ENCODE data around the gene RGS6.

Gene RGS6

DNA sequence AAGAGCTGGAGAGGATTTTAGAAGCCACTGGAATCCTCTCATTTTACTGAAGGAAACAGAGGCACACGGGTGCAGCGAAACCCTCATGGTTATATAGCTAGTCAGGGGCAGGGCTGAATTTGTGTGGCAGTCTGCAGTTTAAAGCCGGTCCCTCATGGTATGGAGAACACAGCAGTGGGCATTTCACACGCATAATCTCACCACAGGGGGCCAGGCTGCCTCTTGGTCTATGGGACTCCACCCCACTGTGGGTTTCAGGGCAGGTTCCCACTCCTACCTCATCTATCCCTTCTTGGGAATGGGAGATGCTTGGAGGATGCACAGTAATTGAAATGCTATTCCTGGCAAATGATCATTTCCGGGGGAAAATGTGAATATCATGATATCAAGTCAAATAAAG lies 400.6 kb downstream of the RGS6 start:
- TF ChIP-seq GATA3 (IDR thresholded peaks at IDR 0.05; ENCODE audit: low read depth, low read length) (no peak), GATA2 (IDR thresholded peaks at IDR 0.05; ENCODE audit: low read depth, low read length) (no peak)

DNA sequence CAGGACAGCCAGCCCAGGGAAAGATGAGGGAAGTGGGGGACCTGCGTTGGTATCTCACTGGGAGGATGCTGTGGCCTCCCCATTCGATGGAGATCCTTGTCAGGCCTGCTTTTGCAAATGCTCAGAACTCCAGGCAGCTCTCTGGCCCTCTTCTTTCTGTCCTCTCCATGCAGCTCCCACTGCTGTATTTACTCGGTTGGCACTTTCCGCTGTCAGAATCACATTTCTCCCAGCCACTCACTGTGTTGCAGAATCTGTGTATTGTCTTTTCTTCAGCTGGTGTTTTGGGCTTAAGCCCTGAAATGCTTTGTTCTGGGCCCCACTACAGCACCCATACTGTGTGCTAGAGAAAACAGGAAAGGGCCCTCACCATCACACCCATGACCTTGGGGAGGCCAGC lies 401.1 kb downstream of the RGS6 start:
- TF ChIP-seq GATA3 (IDR thresholded peaks at IDR 0.05; ENCODE audit: low read depth, low read length) (no peak), GATA2 (IDR thresholded peaks at IDR 0.05; ENCODE audit: low read depth, low read length) (no peak)

DNA sequence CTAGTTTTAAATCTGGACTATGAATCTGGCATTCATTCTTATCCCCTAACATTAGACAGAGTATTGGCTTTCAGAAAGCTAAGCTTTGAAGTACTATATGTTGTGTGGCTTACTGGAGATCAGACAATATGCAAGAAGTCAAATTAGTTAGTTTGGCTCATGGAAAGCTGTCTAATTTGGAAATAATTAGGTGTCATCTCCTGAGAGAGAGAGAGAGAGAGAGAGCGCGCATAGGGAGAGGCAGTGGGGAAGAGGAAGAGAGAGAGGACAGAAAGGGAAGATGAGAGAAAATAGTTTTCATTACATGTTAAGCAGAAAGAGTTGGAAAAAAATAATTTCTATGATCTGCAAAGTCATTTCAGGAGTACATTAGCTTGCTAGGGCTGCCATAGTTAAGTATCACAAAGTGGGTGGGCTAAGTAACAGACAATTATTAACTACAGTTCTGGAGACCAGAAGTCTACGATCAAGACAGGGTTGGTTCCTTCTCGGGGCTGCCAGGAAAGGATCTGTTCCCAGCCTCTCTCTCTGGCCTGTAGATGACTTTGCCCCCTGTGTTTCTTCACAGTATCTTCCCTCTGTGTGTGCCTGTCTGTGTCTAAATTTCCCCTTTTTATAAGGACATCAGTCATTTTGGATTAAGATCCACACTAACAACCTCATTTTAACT lies 404.2 kb downstream of the RGS6 start:
- TF ChIP-seq GATA2 (IDR thresholded peaks at IDR 0.05; ENCODE audit: low read depth, low read length) (no peak), GATA3 (IDR thresholded peaks at IDR 0.05; ENCODE audit: low read depth, low read length) (no peak)

DNA sequence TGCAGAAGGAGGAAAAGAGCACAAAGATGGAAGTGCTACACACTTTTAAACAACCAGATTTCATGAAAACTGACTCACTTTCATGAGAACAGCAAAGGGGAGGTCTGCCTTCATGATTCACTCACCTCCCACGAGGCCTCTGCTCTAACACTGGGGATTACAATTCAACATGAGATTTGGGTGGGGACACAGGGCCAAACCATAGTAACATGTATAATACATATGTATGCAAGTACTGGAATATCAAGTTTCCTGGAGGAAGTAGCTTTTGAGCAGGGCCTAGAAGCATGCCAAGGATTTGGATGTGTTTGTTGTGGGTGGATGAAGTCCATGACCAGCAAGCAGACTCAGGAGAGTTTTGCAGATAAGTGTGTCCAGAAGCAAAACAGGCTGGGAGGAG lies 409.0 kb downstream of the RGS6 start:
- TF ChIP-seq GATA2 (IDR thresholded peaks at IDR 0.05; ENCODE audit: low read depth, low read length) (no peak), GATA3 (IDR thresholded peaks at IDR 0.05; ENCODE audit: low read depth, low read length) (no peak)

DNA sequence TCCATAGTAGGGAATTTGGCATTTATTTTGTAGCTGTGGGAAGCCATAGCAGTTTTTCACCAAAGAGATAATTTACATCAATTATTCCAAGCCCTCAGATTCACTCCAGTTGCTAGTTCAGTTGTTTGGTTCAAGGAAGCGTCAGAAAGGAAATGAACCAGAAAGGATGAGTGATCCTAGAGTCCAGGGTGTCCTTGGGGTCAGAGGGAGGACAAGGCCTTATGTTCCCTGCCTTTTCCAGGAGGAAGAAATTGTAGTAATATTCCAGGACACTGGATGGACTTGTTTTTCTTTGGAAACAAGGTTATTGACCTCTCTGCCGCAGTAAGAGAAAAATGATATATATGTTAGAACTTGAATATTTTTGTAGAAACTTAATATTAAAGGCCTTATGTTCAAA lies 409.5 kb downstream of the RGS6 start:
- TF ChIP-seq GATA2 (IDR thresholded peaks at IDR 0.05; ENCODE audit: low read depth, low read length) (no peak), GATA3 (IDR thresholded peaks at IDR 0.05; ENCODE audit: low read depth, low read length) (no peak)

DNA sequence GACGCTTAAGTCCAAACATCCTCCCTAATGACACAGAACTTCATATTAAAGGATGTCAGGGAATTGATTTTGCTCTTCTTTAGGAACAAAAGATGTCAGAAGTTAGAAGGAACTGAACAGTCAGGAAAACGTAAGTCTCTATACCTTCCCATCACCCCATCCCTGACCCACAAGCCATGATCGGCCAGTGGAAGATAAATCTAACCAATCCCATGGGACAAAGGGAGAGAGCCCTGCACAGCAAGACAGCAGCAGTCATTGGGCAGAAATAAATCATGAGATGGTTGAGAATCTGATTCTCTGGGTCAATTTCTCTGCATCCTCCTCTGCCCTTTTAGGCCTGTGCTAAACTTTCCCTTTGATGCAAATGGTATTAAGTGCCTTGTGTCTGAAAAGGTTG lies 414.9 kb downstream of the RGS6 start:
- TF ChIP-seq GATA2 (IDR thresholded peaks at IDR 0.05; ENCODE audit: low read depth, low read length) (no peak), GATA3 (IDR thresholded peaks at IDR 0.05; ENCODE audit: low read depth, low read length) (no peak)

DNA sequence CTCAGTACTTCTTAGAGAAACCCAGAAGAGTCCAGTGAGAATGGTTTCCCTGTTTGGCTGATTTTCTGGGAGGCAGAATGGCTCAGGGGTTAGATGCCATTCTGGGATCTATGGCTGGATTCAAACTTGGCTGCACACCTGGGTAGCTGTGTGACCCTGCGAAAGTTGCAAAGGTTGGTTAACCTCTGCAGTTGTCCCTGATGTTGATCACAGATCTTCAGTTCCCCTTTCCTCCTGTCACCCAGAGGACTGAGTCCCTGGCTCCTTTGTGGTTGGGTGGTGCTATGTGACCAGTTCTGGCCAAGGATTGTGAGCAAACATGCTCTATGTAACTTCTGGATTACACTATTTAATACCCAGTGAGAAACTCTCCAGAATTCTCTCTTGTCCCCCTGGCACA lies 418.0 kb downstream of the RGS6 start:
- TF ChIP-seq GATA3 (IDR thresholded peaks at IDR 0.05; ENCODE audit: low read depth, low read length) (no peak), GATA2 (IDR thresholded peaks at IDR 0.05; ENCODE audit: low read depth, low read length) (no peak)

DNA sequence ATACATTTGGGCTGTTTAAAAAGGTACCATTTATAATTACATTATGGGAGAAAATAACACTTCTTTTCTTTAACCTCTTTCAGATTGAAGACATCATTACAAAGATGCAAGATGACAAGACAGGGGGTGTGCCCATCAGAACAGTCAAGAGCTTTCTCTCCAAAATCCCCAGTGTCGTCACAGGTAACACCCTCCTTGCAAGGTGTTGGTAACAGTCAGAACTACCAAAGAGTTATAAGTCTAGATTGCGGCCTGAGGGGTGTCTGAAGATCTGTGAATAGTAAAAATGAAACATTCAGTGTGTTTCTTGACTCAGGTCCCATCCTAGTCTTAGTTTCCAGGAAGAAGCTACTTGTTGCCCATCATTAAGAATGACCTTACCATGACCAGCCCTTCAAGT lies 419.8 kb downstream of the RGS6 start:
- TF ChIP-seq GATA3 (IDR thresholded peaks at IDR 0.05; ENCODE audit: low read depth, low read length) (no peak), GATA2 (IDR thresholded peaks at IDR 0.05; ENCODE audit: low read depth, low read length) (no peak)

DNA sequence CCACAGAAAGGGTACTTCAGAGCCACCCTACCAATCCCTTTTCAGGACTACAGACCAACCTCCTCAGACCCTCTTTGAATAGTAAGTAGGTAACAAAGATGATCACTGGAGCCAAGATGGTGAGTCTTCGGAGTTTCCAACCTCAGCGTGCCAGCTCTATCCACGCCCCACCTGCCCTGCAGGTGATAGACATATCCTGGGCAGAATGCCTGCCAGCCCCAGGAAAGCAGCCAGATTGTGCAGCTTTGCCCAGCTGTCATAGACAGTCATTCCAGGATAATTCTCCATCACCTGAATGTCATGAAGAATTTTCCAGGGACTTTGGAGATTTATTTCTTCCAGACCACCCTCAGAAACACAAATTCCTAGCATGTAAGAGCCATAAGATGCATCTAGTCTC lies 434.4 kb downstream of the RGS6 start:
- TF ChIP-seq GATA3 (IDR thresholded peaks at IDR 0.05; ENCODE audit: low read depth, low read length) (no peak), GATA2 (IDR thresholded peaks at IDR 0.05; ENCODE audit: low read depth, low read length) (no peak)

DNA sequence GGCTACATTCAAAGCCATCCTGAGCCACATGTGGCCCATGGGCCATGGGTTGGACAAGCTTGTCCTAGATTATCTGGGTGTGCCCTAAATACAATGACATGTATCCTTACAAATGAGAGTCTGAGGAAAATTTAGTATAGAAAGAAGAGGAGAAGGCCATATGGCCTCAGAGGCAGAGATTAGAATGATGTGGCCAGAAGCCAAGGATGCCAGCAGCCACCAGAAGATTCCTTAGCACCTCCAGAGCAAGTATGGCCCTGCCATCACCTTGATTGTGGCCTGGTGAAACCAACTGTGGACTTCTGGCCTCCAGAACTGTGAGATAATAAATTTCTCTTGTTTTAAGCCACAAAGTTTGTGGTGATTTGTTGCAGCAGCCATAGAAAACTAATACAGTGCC lies 436.9 kb downstream of the RGS6 start:
- no peak for TF ChIP-seq GATA3 (IDR thresholded peaks at IDR 0.05; ENCODE audit: low read depth, low read length)
- TF ChIP-seq GATA2 (IDR thresholded peaks at IDR 0.05; ENCODE audit: low read depth, low read length): no peak

DNA sequence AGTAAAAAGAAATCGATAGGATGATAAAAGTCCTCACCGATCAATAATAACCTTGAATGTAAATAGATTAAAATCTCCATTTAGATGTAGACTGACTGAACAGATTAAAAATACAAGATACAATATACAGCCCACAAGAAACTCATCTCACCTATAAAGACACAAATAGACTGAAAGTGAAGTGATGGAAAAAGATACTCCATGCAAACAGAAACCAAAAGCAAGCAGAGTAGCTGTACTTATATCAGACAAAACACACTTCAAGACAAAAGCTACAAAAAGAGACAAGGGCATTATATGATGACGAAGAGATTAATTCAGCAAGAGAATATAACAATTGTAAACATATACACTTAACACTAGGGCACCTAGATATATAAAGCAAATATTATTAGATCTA lies 444.8 kb downstream of the RGS6 start:
- no peak for TF ChIP-seq GATA3 (IDR thresholded peaks at IDR 0.05; ENCODE audit: low read depth, low read length)
- no peak for TF ChIP-seq GATA2 (IDR thresholded peaks at IDR 0.05; ENCODE audit: low read depth, low read length)

DNA sequence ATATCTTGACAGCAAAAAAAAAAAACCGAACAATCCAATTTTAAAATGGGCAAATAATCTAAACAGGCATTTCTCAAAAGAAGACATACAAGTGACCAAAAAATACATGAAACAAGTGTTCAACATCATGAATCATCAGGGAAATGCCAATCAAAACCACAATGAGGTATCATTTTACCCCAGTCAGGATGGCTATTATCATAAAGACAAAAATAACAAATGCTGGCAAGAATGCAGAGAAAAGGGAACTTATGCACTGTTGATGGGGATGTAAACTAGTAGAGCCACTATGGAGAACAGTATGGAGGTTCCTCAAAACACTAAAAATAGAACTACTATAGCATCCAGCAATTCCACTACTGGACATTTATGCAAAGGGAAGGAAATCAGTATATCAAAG lies 448.2 kb downstream of the RGS6 start:
- TF ChIP-seq GATA3 (IDR thresholded peaks at IDR 0.05; ENCODE audit: low read depth, low read length) (no peak), GATA2 (IDR thresholded peaks at IDR 0.05; ENCODE audit: low read depth, low read length) (no peak)

DNA sequence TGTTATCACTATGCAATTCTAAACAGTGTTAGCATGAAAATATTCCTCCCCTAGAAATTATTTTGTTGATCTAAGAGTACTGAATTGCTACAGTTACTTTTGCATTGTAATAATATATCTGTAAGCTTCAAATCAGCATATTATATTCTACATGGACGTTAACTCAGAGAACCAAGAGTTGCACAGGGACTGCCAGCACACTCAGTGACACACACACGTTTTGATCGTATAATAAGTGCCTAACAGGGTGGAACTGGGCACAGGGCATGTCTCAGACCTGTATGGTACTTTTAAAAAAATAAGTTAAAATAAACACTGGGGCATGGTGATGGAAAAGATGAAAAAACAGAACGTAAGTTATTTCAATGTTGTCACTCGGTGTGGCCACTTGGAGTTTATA lies 451.6 kb downstream of the RGS6 start:
- TF ChIP-seq GATA2 (IDR thresholded peaks at IDR 0.05; ENCODE audit: low read depth, low read length): no peak
- TF ChIP-seq GATA3 (IDR thresholded peaks at IDR 0.05; ENCODE audit: low read depth, low read length): no peak

DNA sequence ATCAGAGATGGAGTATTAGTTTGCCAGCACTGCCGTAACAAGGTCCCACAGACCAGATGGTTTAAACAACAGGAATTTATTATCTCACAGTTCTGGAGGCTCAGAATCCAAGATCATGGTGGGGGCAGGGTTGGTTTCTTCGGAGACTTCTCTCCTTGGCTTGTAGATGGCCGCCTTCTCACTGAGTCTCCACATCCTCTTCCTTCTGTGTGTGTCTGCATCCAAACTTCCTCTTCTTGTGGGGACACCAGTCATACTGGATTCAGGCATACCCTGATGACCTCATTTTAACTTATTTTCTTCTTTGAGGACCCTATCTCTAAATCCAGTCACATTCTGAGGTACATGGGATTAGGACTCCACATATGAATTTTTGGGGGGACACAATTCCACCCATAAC lies 455.5 kb downstream of the RGS6 start:
- TF ChIP-seq GATA2 (IDR thresholded peaks at IDR 0.05; ENCODE audit: low read depth, low read length) (no peak), GATA3 (IDR thresholded peaks at IDR 0.05; ENCODE audit: low read depth, low read length) (no peak)

DNA sequence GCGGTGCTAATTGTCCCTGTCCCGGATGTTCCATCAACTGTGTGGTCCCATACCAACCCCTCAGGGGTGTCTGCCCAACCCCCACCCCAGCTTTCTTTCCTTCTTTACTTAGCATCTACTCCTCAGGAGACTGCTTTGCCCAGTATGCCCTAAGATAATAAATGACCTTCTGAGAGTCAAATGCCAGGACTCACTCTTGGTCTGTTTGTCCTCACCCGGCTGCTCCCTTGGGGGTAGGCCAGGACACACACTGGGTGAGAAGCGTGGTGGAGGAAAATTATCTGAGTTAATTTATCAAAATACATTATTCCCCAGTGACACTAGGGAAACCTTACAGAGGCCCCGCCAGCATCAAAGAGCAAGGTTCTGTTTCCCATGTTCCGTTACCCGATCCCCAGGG lies 457.0 kb downstream of the RGS6 start:
- no peak for TF ChIP-seq GATA2 (IDR thresholded peaks at IDR 0.05; ENCODE audit: low read depth, low read length)

DNA sequence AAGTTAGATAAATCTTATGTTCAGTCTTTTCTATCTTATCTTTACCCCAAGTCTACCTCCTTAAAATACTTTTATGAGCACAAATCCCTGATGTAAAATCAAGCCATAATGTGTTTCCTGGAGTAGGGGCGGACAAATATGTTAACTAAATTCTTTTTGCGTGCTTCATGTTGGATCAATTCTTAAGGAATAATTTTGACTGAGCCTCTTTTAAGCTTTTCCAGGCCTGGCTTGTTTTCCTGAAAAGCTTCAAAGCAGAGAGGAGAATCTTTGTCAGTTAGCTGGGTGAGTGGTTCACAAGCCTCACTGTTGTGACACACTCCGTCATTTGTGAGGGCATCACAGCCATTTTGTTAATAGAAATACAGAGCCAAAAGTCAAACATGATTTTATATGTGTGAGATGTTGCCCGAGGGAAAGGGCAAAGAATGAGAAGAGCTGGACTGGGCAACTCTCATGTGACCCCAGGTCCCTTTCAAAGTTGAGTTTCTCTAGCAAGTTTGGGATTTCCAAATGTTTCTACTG lies 468.9 kb downstream of the RGS6 start:
- TF ChIP-seq GATA2 (IDR thresholded peaks at IDR 0.05; ENCODE audit: low read depth, low read length): no peak
- TF ChIP-seq GATA3 (IDR thresholded peaks at IDR 0.05; ENCODE audit: low read depth, low read length): no peak
